Cerebellar cortex (tissue), 1 donor: ENCODE results near the gene ZNF503.

Experiments used
- DNase-seq: peaks from one replicate; pipeline ENCODE4 v3.0.0-alpha.2; 2015; ENCODE audit warnings: low spot score

The ZNF503 gene

GRCh38 chr10:75431180-75432111, 29.9 kb upstream of the ZNF503 start, which contains the start of gene LRMDA:
LRMDA (plus strand) TSS chr10:75431624.
- no peak for DNase-seq

GRCh38 chr10:75430000-75430763, 28.6 kb upstream of the ZNF503 start:
- no peak for DNase-seq

- DNase-seq: no peak
These were observed 27.7 kb upstream of the ZNF503 start for GRCh38 chr10:75429159-75429827.

- no peak for DNase-seq
These were observed 27.0 kb upstream of the ZNF503 start for GRCh38 chr10:75428434-75429158.

- no peak for DNase-seq
These were observed 26.4 kb upstream of the ZNF503 start for GRCh38 chr10:75427951-75428350.

GRCh38 chr10:75426880-75427279, 25.3 kb upstream of the ZNF503 start:
- no peak for DNase-seq

GRCh38 chr10:75425291-75426079, 23.9 kb upstream of the ZNF503 start:
- DNase-seq: no peak

- no peak for DNase-seq
These were observed 23.0 kb upstream of the ZNF503 start for GRCh38 chr10:75424571-75424970.

GRCh38 chr10:75422913-75423312, 21.3 kb upstream of the ZNF503 start:
- no peak for DNase-seq

- DNase-seq: no peak
These were observed 17.1 kb upstream of the ZNF503 start for GRCh38 chr10:75418712-75419111.

GRCh38 chr10:75418293-75418692, 16.7 kb upstream of the ZNF503 start:
- no peak for DNase-seq

GRCh38 chr10:75417522-75417927, 16.0 kb upstream of the ZNF503 start:
- DNase-seq: no peak

GRCh38 chr10:75414527-75414926, 13.0 kb upstream of the ZNF503 start:
- no peak for DNase-seq

GRCh38 chr10:75410132-75411005, 8.8 kb upstream of the ZNF503 start:
- no peak for DNase-seq

- DNase-seq: no peak
These were observed 7.6 kb upstream of the ZNF503 start for GRCh38 chr10:75408911-75409885.

GRCh38 chr10:75408509-75408875, 6.9 kb upstream of the ZNF503 start:
- no peak for DNase-seq

GRCh38 chr10:75407713-75408508, 6.3 kb upstream of the ZNF503 start:
- no peak for DNase-seq

GRCh38 chr10:75407224-75407712, 5.7 kb upstream of the ZNF503 start:
- DNase-seq: no peak
